ENCODE data around the gene PTK6. TPM values are rescaled to one million over a fixed set of nuclear protein-coding genes. Genes with fewer than 3 reads are reported as not detected.
"Not testable (repeated sequence)": the region's sequence is repeated elsewhere in the genome, so short reads cannot be mapped to it uniquely, and the experiment has no call there.

The PTK6 gene
- total RNA-seq, 4 donors from 2014 or later = 0.06 to 1.2 (median 0.23) TPM

DNA sequence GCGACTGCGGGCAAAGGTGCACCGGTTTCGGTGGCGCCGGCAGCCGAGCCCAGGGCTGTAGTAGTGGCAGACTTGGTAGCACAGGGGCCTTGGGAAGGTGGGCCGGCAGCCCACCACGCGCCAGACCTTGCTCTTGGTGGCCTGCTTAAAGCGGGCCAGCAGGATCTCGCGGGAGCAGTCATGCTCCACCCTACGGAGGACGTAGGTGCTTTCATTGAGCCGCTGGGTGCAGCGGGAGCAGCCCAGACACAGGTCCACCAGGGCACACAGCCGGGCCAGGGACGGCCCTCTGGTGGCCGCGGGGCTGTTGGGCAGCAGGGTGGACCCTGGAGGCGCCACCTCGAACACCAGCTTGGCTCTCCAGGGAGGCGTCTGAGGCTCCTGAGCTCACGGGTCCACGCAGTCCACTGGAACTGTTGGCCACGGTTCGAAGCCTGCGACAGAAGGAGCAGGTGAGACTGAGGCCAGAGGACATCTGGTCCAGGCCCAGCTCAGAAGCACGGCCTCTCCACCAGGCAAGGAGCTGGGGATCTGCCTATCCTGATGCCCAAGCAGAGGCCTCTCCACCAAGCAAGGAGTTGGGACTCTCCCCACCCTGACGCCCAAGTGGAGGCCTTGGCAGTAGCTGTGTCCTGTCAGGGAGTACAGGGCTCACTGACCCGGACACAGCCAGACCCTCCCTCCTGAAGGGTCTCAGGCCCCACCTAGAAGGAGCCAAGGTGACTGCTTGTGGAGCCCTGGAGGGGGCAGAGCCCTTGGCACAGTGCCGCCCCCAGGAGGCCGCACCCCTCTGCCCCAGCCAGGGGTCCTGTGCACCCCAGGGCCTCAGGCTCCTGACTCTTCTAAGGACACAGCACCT, 35.8 kb upstream of the PTK6 start:
- no peaks in the 10 kb centered on the region for H3K27me3 ChIP-seq
- TF ChIP-seq POLR2A (IDR thresholded peaks at IDR 0.05; ENCODE audit: low read depth) (no peak), CTCF (IDR thresholded peaks at IDR 0.05) (no peak), EP300 (IDR thresholded peaks at IDR 0.05) (no peak), POLR2AphosphoS5 (IDR thresholded peaks at IDR 0.05) (no peak)
- DNase-seq (ENCODE audit: extremely low spot score) = no peak
- no peaks in the 10 kb centered on the region for H3K9me3 ChIP-seq
- H3K4me3 ChIP-seq = peak overlapping the region; percentile 81 to 93 (median 85)
- peaks cover 0 to 24% (median 16%) of the 10 kb centered on the region in 4 donors for H3K36me3 ChIP-seq
- intact Hi-C loops (cut with DNase I) = loop anchor here (5.0 kb wide), 1 partner anchor 54 kb away; the partner anchor contains the start of gene GMEB2
- peak overlapping the region; percentile 76 to 89 (median 83) for H3K27ac ChIP-seq (replicated peaks in 1 of 4)
- 100% methylated on average over 1 of the region's 34 CpGs for WGBS
- H3K4me1 ChIP-seq = peaks cover 25 to 43% (median 27%) of the 10 kb centered on the region in 4 donors

DNA sequence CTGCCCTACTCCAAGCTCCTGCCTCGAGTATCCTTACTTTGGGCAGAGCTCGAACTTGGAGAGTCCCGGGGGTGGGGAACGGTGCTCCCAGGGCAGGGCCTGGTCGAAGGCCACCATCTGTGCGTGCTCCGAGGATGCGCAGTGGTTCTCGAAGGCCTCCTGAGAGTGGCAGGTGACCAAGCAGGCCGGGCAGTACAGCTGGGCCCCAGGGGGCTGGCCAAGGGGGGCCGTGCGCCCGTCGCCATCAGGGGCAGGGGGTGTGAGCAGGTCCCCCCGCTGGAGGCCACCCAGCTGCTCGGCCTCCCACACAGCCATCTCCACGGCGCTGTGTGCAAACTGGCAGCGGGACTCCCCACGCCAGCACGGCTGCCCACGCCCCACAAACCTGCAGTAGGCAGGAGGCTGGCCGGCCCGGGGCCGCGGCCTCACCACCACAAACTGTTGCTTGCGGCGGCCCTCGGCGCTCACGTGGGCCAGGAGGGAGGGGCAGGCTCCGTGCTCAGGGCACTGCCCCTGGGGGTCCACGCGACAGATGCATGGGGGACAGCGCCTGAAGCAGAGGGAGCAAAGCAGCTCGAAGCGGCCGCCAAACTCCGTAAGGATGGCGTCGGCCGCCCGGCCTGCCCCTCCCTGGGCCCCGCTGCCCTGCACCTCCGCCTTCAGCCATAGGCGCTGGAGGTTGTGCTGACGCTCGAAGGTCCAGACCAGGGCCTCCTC, 35.1 kb upstream of the PTK6 start:
- WGBS = 92% methylated on average over 7 of the region's 48 CpGs
- no peaks in the 10 kb centered on the region for H3K27me3 ChIP-seq

DNA sequence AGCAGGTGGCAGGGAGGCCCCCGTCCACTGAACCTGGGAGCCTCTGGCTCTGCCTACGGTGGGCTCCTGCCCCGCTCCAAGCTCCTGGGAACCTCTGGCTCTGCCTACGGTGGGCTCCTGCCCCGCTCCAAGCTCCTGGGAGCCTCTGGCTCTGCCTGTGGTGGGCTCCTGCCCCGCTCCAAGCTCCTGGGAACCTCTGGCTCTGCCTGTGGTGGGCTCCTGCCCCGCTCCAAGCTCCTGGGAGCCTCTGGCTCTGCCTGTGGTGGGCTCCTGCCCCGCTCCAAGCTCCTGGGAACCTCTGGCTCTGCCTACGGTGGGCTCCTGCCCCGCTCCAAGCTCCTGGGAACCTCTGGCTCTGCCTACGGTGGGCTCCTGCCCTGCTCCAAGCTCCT, 33.9 kb upstream of the PTK6 start:
- not testable (repeated sequence) for H3K9me3 ChIP-seq; DNase-seq (ENCODE audit: extremely low spot score); H3K4me3 ChIP-seq; H3K27ac ChIP-seq (replicated peaks in 1 of 4); H3K27me3 ChIP-seq
- intact Hi-C loops (cut with DNase I) = loop anchor here (5.0 kb wide), 1 partner anchor 56 kb away; the partner anchor contains the start of gene GMEB2
- WGBS = 86% methylated on average over 5 of the region's 11 CpGs
- peaks cover 25 to 43% (median 27%) of the 10 kb centered on the region in 4 donors for H3K4me1 ChIP-seq
- peaks cover 0 to 40% (median 28%) of the 10 kb centered on the region in 4 donors for H3K36me3 ChIP-seq

More for the DNA sequence above, 35.1 kb upstream of the PTK6 start:
- Histone ChIP-seq H3K9me3 (no peaks in the 10 kb centered on the region), H3K4me3 (no peak overlapping the region), H3K27ac (replicated peaks in 1 of 4) (peak overlapping the region in 1 of 4 donors; percentile 89), H3K4me1 (peaks cover 25 to 43% (median 27%) of the 10 kb centered on the region in 4 donors), H3K36me3 (peaks cover 0 to 30% (median 19%) of the 10 kb centered on the region in 4 donors)
- intact Hi-C loops (cut with DNase I) = loop anchor here (5.0 kb wide), 1 partner anchor 55 kb away; the partner anchor contains the start of gene GMEB2
- no peak for DNase-seq (ENCODE audit: extremely low spot score)
- TF ChIP-seq POLR2AphosphoS5 (IDR thresholded peaks at IDR 0.05) = no peak
- TF ChIP-seq EP300 (IDR thresholded peaks at IDR 0.05) = no peak
- TF ChIP-seq POLR2A (IDR thresholded peaks at IDR 0.05; ENCODE audit: low read depth) = no peak
- TF ChIP-seq CTCF (IDR thresholded peaks at IDR 0.05) = no peak

DNA sequence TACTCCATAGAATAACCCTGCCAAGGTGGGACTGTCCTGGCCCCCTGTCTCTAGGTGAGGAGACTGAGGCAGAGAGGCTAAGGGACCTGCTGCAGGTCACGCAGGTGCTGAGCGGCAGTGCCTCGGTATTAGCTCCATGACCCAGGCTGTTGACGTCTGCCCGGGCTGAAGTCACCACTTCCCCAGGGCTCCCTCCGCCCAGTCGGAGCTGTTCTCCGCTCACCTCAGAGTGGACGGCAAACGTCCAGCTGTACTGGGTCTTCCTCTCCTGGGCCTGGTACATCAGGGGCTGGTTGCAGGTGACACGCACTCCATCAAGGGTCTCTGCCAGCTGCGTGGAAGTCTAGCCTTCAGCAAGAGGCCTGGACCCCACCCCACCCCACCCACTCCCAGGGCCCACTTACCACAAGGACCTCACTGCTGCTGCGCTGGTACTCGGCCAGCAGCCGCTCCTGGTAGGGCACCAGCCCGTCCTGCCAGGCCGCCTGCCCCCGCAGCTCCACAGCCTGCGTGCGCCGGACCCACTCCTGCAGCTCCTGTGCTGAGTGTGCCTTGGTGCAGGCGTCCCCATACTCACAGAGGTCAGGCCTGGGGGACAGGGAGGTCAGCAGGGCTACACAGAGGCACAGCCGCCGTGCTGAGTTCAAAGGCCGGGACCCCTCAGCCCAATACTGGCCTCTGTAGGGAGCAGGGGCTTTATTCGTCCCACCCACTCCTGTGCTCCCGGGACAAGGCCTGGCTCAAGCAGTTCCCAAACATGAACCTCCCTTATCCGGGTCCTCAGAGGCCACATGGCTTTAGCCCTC, 33.3 kb upstream of the PTK6 start:
- intact Hi-C loops (cut with DNase I) = loop anchor here (5.0 kb wide), 1 partner anchor 57 kb away; the partner anchor contains the start of gene GMEB2
- Histone ChIP-seq H3K36me3 (peaks cover 0 to 46% (median 34%) of the 10 kb centered on the region in 4 donors), H3K27me3 (no peaks in the 10 kb centered on the region), H3K4me3 (no peak overlapping the region), H3K4me1 (peaks cover 25 to 38% (median 27%) of the 10 kb centered on the region in 4 donors), H3K27ac (replicated peaks in 1 of 4) (no peak overlapping the region), H3K9me3 (no peaks in the 10 kb centered on the region)
- 97% methylated on average over 14 of the region's 28 CpGs for WGBS
- TF ChIP-seq POLR2A (IDR thresholded peaks at IDR 0.05; ENCODE audit: low read depth) (no peak), CTCF (IDR thresholded peaks at IDR 0.05) (no peak), EP300 (IDR thresholded peaks at IDR 0.05) (no peak), POLR2AphosphoS5 (IDR thresholded peaks at IDR 0.05) (no peak)
- DNase-seq (ENCODE audit: extremely low spot score) = no peak
